CD8-positive, alpha-beta memory T cell (primary cell): ENCODE measurements around the gene GDF11. TPM values are rescaled to one million over a fixed set of nuclear protein-coding genes. Genes with fewer than 3 reads are reported as not detected.

Experiments
- CTCF ChIA-PET: fragments of 350-600 bp; sonication (Branson Sonifier 250); formaldehyde crosslinking; loops from one replicate; lab custom pipeline; 2021; ENCODE audit warnings: antibody characterized with exemption; lab: Charles Lee
- POLR2A ChIA-PET: fragments of 350-600 bp; sonication (Branson Sonifier 250); formaldehyde crosslinking; loops from one replicate; lab custom pipeline; 2021; ENCODE audit warnings: antibody characterized with exemption; lab: Charles Lee
- DNase-seq, 5 donors: peaks; one replicate each; pipeline versions ENCODE4 v3.0.0 to v3.0.0-alpha.2; 2020 to 2022; ENCODE audit warnings: mixed read lengths in 1 of 5
- H3K27ac ChIP-seq: one replicate; pipeline ENCODE4 v1.7.0; 2013; ENCODE audit warnings: low read depth, mild to moderate bottlenecking, low read length, moderate library complexity
- H3K27me3 ChIP-seq: 2 replicates; pipeline ENCODE4 v1.7.0; 2013; ENCODE audit warnings: low read length, mild to moderate bottlenecking; ENCODE audit not compliant: insufficient read depth, poor library complexity, severe bottlenecking
- H3K36me3 ChIP-seq: 2 replicates; pipeline ENCODE4 v1.7.0; 2013; ENCODE audit warnings: mild to moderate bottlenecking, low read length, moderate library complexity; ENCODE audit not compliant: insufficient read depth
- H3K4me1 ChIP-seq: 2 replicates; pipeline ENCODE4 v1.7.0; 2013; ENCODE audit warnings: mild to moderate bottlenecking, low read length, moderate library complexity; ENCODE audit not compliant: insufficient read depth
- H3K4me3 ChIP-seq: 2 replicates; pipeline ENCODE4 v1.7.0; 2013; ENCODE audit warnings: mild to moderate bottlenecking, low read length
- H3K9me3 ChIP-seq: 2 replicates; pipeline ENCODE4 v1.7.0; 2013; ENCODE audit warnings: mild to moderate bottlenecking, low read length
- H3K27ac Mint-ChIP-seq, 8 donors: one replicate each; pipeline ENCODE4 v1.8.0; 2020 to 2021; ENCODE audit warnings: mixed read lengths in 8 of 8, mild to moderate bottlenecking in 6 of 8, inconsistent platforms in 3 of 8, moderate library complexity in 3 of 8
- H3K27me3 Mint-ChIP-seq, 2 donors: one replicate each; pipeline ENCODE4 v1.8.0; 2020 to 2021; ENCODE audit warnings: mixed read lengths in 2 of 2, mild to moderate bottlenecking in 1 of 2, moderate library complexity in 1 of 2
- H3K36me3 Mint-ChIP-seq, 3 donors: one replicate each; pipeline ENCODE4 v1.8.0; 2020 to 2021; ENCODE audit warnings: mixed read lengths in 3 of 3, inconsistent platforms in 1 of 3, mild to moderate bottlenecking in 1 of 3
- H3K4me1 Mint-ChIP-seq, 3 donors: one replicate each; pipeline ENCODE4 v1.8.0; 2020 to 2021; ENCODE audit warnings: mixed read lengths in 3 of 3, inconsistent platforms in 1 of 3, mild to moderate bottlenecking in 1 of 3
- H3K4me3 Mint-ChIP-seq, 7 donors: one replicate each; pipeline ENCODE4 v1.8.0; 2020 to 2021; ENCODE audit warnings: mixed read lengths in 7 of 7, mild to moderate bottlenecking in 6 of 7, moderate library complexity in 4 of 7, inconsistent platforms in 2 of 7
- H3K9me3 Mint-ChIP-seq, 5 donors: one replicate each; pipeline ENCODE4 v1.8.0; 2020 to 2022; ENCODE audit warnings: mixed read lengths in 5 of 5, mild to moderate bottlenecking in 3 of 5, moderate library complexity in 2 of 5, inconsistent platforms in 1 of 5
- polyA plus RNA-seq: library from polyadenylated mRNA; unstranded; fragments of 300-500 nt; fragmentation: Illumina TruSeq; gene quantifications from one replicate; pipeline ENCODE4 v1.2.3, GENCODE V29; 2021
- total RNA-seq, 2 experiments: library from RNA; stranded (reverse); gene quantifications; one replicate each; pipeline ENCODE4 v1.2.3, GENCODE V29; 2021

GDF11 gene
- total and polyA plus RNA-seq, 3 experiments from 2014 or later = 1.4 to 13.5 (median 13.1) TPM

DNA sequence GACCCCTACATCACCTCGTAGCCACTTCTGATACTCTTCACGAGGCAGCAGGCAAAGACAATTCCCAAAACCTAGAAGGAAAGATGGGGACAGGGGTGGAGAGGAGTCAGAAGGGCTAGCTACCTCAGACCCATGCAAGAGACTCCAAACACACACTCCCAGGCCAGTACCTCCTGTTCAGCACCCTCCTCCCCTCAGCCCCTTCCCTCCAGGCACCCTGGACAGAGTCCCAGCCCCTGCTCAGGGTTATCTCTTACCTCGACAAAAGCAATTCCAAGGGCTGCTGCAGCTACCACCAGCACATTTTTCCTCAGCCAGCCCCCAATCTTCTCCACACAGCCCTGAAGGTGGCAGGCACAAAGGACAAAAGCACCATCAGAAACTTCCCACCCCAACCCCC, 17.4 kb upstream of the GDF11 start:
- Histone ChIP-seq H3K27me3 (no peaks in the 10 kb centered on the region), H3K4me1 (peaks cover 37% of the 10 kb centered on the region), H3K27ac (no peak overlapping the region), H3K9me3 (no peaks in the 10 kb centered on the region), H3K36me3 (no peaks in the 10 kb centered on the region), H3K4me3 (no peak overlapping the region)
- H3K4me1 Mint-ChIP-seq = peaks cover 35 to 55% (median 37%) of the 10 kb centered on the region in 3 donors
- peak overlapping the region in 6 of 8 donors; percentile 35 to 88 (median 71) for H3K27ac Mint-ChIP-seq
- peaks cover 0 to 44% (median 6%) of the 10 kb centered on the region in 3 donors for H3K36me3 Mint-ChIP-seq
- no peaks in the 10 kb centered on the region for H3K27me3 Mint-ChIP-seq
- POLR2A ChIA-PET = interaction anchor here (1.0 to 1.8 kb wide), 3 partner anchors 10 to 104 kb away, joined by 3 to 4 read pairs (median 4); partner anchors contain the start of genes BLOC1S1 and DNAJC14
- H3K4me3 Mint-ChIP-seq = peak overlapping the region in 3 of 7 donors; percentile 60 to 78 (median 66)
- CTCF ChIA-PET = interaction anchor here (0.9 to 6.9 kb wide), 5 partner anchors 9 to 69 kb away, joined by 3 to 67 read pairs (median 4); partner anchors contain the start of gene BLOC1S1
- DNase-seq = no peak
- H3K9me3 Mint-ChIP-seq = no peaks in the 10 kb centered on the region

DNA sequence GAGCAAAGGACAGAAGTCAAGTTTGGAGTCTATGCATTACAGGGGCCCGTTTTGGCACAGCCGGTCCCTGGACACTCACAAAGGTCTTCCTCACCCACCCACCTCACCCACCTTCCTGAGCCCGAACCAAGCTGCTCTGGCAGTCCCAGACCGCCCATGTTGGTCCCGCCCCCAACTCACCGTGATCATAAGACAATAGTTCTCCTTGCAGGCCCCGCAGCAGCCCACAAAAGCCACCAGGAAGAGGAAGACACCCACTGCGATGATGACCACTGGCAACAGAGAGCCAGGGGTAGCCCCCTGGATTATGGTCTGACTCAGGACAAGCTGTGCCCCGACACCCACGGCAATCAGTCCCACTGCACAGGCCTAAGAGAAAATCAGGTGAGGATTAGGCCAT, 16.0 kb upstream of the GDF11 start:
- H3K36me3 Mint-ChIP-seq = peaks cover 0 to 39% (median 6%) of the 10 kb centered on the region in 3 donors
- Histone ChIP-seq H3K9me3 (no peaks in the 10 kb centered on the region), H3K4me1 (peaks cover 34% of the 10 kb centered on the region), H3K27me3 (no peaks in the 10 kb centered on the region), H3K36me3 (no peaks in the 10 kb centered on the region), H3K4me3 (no peak overlapping the region), H3K27ac (peak overlapping the region; percentile 83)
- DNase-seq = no peak
- ChIA-PET POLR2A (no interaction called here), CTCF (interaction anchor here (0.9 to 1.3 kb wide), 2 partner anchors 10 to 11 kb away, joined by 3 read pairs; no protein-coding TSS in a partner anchor)
- H3K27ac Mint-ChIP-seq = peak overlapping the region; percentile 58 to 93 (median 88)
- peaks cover 37 to 46% (median 40%) of the 10 kb centered on the region in 3 donors for H3K4me1 Mint-ChIP-seq
- no peaks in the 10 kb centered on the region for H3K27me3 Mint-ChIP-seq
- H3K9me3 Mint-ChIP-seq = no peaks in the 10 kb centered on the region
- peak overlapping the region; percentile 66 to 95 (median 83) for H3K4me3 Mint-ChIP-seq

DNA sequence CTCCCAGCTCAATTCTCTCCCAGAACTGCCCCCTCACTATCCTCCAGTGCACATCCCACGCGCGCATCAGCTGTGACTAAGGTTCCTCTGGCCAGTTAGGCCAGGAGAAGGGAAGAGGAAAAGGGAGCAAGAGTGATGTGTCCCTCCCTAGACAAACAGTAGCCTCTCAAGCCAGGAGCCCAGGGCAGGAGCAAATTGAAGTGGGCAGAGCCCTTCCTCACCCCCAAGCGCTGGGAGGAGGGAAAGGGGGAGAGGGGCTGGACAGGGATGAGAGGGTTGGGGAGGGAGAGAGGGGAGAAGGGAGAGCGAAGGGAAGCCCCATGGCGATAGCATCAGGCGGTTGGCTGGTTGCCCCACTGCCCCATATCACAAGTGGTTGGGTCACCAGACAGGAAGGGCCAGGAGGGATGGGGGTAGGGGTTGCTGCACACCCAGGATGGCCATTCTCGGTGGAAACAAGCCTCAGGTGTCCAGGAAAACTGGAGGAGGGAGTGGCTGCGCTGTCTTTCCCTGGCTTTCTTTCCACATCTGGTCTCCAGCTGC, 15.2 kb upstream of the GDF11 start:
- POLR2A ChIA-PET = no interaction called here
- Mint-ChIP-seq H3K27ac (peak overlapping the region; percentile 76 to 97 (median 88)), H3K36me3 (peaks cover 0 to 39% (median 6%) of the 10 kb centered on the region in 3 donors), H3K4me1 (peaks cover 37 to 46% (median 40%) of the 10 kb centered on the region in 3 donors), H3K9me3 (no peaks in the 10 kb centered on the region), H3K27me3 (no peaks in the 10 kb centered on the region), H3K4me3 (peak overlapping the region; percentile 66 to 95 (median 83))
- no peaks in the 10 kb centered on the region for H3K9me3 ChIP-seq
- no peak for DNase-seq
- peak overlapping the region; percentile 14 for H3K4me3 ChIP-seq
- H3K4me1 ChIP-seq = peaks cover 34% of the 10 kb centered on the region
- CTCF ChIA-PET = interaction anchor here (0.9 to 1.3 kb wide), 2 partner anchors 9 to 10 kb away, joined by 3 read pairs; no protein-coding TSS in a partner anchor
- no peaks in the 10 kb centered on the region for H3K27me3 ChIP-seq
- no peaks in the 10 kb centered on the region for H3K36me3 ChIP-seq
- H3K27ac ChIP-seq = peak overlapping the region; percentile 83

GRCh38 chr12:55728186-55728938, 14.6 kb upstream of the GDF11 start:
- Mint-ChIP-seq H3K9me3 (no peaks in the 10 kb centered on the region), H3K36me3 (peaks cover 0 to 36% (median 6%) of the 10 kb centered on the region in 3 donors), H3K27me3 (no peaks in the 10 kb centered on the region), H3K27ac (peak overlapping the region; percentile 35 to 97 (median 88)), H3K4me3 (peak overlapping the region; percentile 66 to 95 (median 84)), H3K4me1 (peaks cover 37 to 46% (median 40%) of the 10 kb centered on the region in 3 donors)
- H3K4me1 ChIP-seq = peaks cover 34% of the 10 kb centered on the region
- DNase-seq = peak in 1 of 5 donors; percentile 41
- H3K4me3 ChIP-seq = peak overlapping the region; percentile 84
- H3K27ac ChIP-seq = peak overlapping the region; percentile 83
- ChIA-PET CTCF (interaction anchor here (1.5 to 2.4 kb wide), 4 partner anchors 8 to 399 kb away, joined by 3 to 25 read pairs (median 12); partner anchors contain the start of genes ESYT1 and RDH5), POLR2A (interaction anchor here (1.3 to 2.6 kb wide), 4 partner anchors 10 to 461 kb away, joined by 5 to 11 read pairs (median 8); partner anchors contain the start of genes BLOC1S1, RAB5B and SMARCC2)
- H3K9me3 ChIP-seq = no peaks in the 10 kb centered on the region
- H3K27me3 ChIP-seq = no peaks in the 10 kb centered on the region
- no peaks in the 10 kb centered on the region for H3K36me3 ChIP-seq

GRCh38 chr12:55728939-55729818, 13.7 kb upstream of the GDF11 start, which contains the start of gene CD63:
CD63 (minus strand) TSS chr12:55729009; CDS start chr12:55728341, 668 bp downstream.
- Mint-ChIP-seq H3K9me3 (no peaks in the 10 kb centered on the region), H3K27me3 (no peaks in the 10 kb centered on the region), H3K27ac (peak within 1 kb of the TSS; percentile 80 to 97 (median 92)), H3K36me3 (peaks cover 0 to 30% (median 4%) of the 10 kb centered on the region in 3 donors), H3K4me1 (peaks cover 37 to 46% (median 40%) of the 10 kb centered on the region in 3 donors), H3K4me3 (peak within 1 kb of the TSS; percentile 83 to 95 (median 88))
- peak within 1 kb of the TSS; percentile 84 for H3K4me3 ChIP-seq
- H3K27ac ChIP-seq = peak within 1 kb of the TSS; percentile 83
- POLR2A ChIA-PET = interaction anchor here (0.7 to 2.6 kb wide), 7 partner anchors 9 to 461 kb away, joined by 3 to 11 read pairs (median 5); partner anchors contain the start of genes BLOC1S1, ORMDL2, PYM1 and RAB5B
- no peaks in the 10 kb centered on the region for H3K27me3 ChIP-seq
- peak; percentile 46 to 77 (median 50) for DNase-seq
- no peaks in the 10 kb centered on the region for H3K9me3 ChIP-seq
- CTCF ChIA-PET = interaction anchor here (0.7 to 2.4 kb wide), 11 partner anchors 8 to 407 kb away, joined by 3 to 25 read pairs (median 3); partner anchors contain the start of genes BLOC1S1, ESYT1 and RDH5
- peaks cover 34% of the 10 kb centered on the region for H3K4me1 ChIP-seq
- no peaks in the 10 kb centered on the region for H3K36me3 ChIP-seq

GRCh38 chr12:55729819-55730818, 12.8 kb upstream of the GDF11 start:
- H3K9me3 ChIP-seq = no peaks in the 10 kb centered on the region
- Mint-ChIP-seq H3K9me3 (no peaks in the 10 kb centered on the region), H3K36me3 (peaks cover 0 to 23% (median 2%) of the 10 kb centered on the region in 3 donors), H3K4me3 (peak overlapping the region; percentile 83 to 95 (median 88)), H3K4me1 (peaks cover 31 to 40% (median 32%) of the 10 kb centered on the region in 3 donors), H3K27me3 (no peaks in the 10 kb centered on the region), H3K27ac (peak overlapping the region; percentile 65 to 96 (median 91))
- H3K36me3 ChIP-seq = no peaks in the 10 kb centered on the region
- ChIA-PET CTCF (interaction anchor here (0.7 to 2.4 kb wide), 11 partner anchors 9 to 406 kb away, joined by 3 to 25 read pairs (median 3); partner anchors contain the start of genes BLOC1S1, ESYT1 and RDH5), POLR2A (interaction anchor here (0.7 to 2.6 kb wide), 8 partner anchors 7 to 460 kb away, joined by 3 to 11 read pairs (median 6); partner anchors contain the start of genes BLOC1S1, ORMDL2, PYM1 and RAB5B)
- H3K4me3 ChIP-seq = peak overlapping the region; percentile 84
- peak in 3 of 5 donors; percentile 20 to 39 (median 37) for DNase-seq
- peak overlapping the region; percentile 83 for H3K27ac ChIP-seq
- H3K4me1 ChIP-seq = peaks cover 30% of the 10 kb centered on the region
- no peaks in the 10 kb centered on the region for H3K27me3 ChIP-seq
